ENCODE results near the gene PRKCA.

The PRKCA gene

GRCh38 chr17:66549731-66550207 is 247.4 kb downstream of the PRKCA start:
- TF ChIP-seq SPI1 (IDR thresholded peaks at IDR 0.05; ENCODE audit: borderline replicate concordance, low read depth) = no peak
- no peak for TF ChIP-seq REST (IDR thresholded peaks at IDR 0.05; ENCODE audit: insufficient replicate concordance, low read depth)
- no peak for TF ChIP-seq GABPA (IDR thresholded peaks at IDR 0.05; ENCODE audit: low read depth)
- TF ChIP-seq POLR2AphosphoS5 (IDR thresholded peaks at IDR 0.05; ENCODE audit: low read depth) = no peak
- TF ChIP-seq CTCF (IDR thresholded peaks at IDR 0.05; ENCODE audit: insufficient read depth, low read length) = no peak
- no peak overlapping the region for H3K4me3 ChIP-seq (replicated peaks; ENCODE audit: insufficient read depth, low read length)
- no peak for DNase-seq (ENCODE audit: low read depth in 1 of 2, low spot score in 1 of 2)
- no peak overlapping the region for H3K27ac ChIP-seq (replicated peaks)
- no peaks in the 10 kb centered on the region for H3K27me3 ChIP-seq (ENCODE audit: insufficient read depth, poor library complexity, severe bottlenecking)

GRCh38 chr17:66551839-66552238 is 249.4 kb downstream of the PRKCA start:
- Histone ChIP-seq H3K27ac (replicated peaks) (no peak overlapping the region), H3K27me3 (ENCODE audit: insufficient read depth, poor library complexity, severe bottlenecking) (no peaks in the 10 kb centered on the region), H3K4me3 (replicated peaks; ENCODE audit: insufficient read depth, low read length) (no peak overlapping the region)
- no peak for TF ChIP-seq POLR2AphosphoS5 (IDR thresholded peaks at IDR 0.05; ENCODE audit: low read depth)
- no peak for TF ChIP-seq SPI1 (IDR thresholded peaks at IDR 0.05; ENCODE audit: borderline replicate concordance, low read depth)
- TF ChIP-seq CTCF (IDR thresholded peaks at IDR 0.05; ENCODE audit: insufficient read depth, low read length) = no peak
- TF ChIP-seq REST (IDR thresholded peaks at IDR 0.05; ENCODE audit: insufficient replicate concordance, low read depth) = no peak
- DNase-seq (ENCODE audit: low read depth in 1 of 2, low spot score in 1 of 2) = no peak

- Histone ChIP-seq H3K27me3 (ENCODE audit: insufficient read depth, poor library complexity, severe bottlenecking) (no peaks in the 10 kb centered on the region), H3K27ac (replicated peaks) (no peak overlapping the region), H3K4me3 (replicated peaks; ENCODE audit: insufficient read depth, low read length) (no peak overlapping the region)
- TF ChIP-seq SPI1 (IDR thresholded peaks at IDR 0.05; ENCODE audit: borderline replicate concordance, low read depth) = no peak
- no peak for TF ChIP-seq REST (IDR thresholded peaks at IDR 0.05; ENCODE audit: insufficient replicate concordance, low read depth)
- TF ChIP-seq GABPA (IDR thresholded peaks at IDR 0.05; ENCODE audit: low read depth) = no peak
- TF ChIP-seq CTCF (IDR thresholded peaks at IDR 0.05; ENCODE audit: insufficient read depth, low read length) = no peak
- TF ChIP-seq POLR2AphosphoS5 (IDR thresholded peaks at IDR 0.05; ENCODE audit: low read depth) = no peak
- DNase-seq (ENCODE audit: low read depth in 1 of 2, low spot score in 1 of 2) = no peak
These were observed 250.0 kb downstream of the PRKCA start for GRCh38 chr17:66552371-66552770.

Measured in HL-60 (cell line).